ENCODE data around the gene ALG12.

Gene ALG12

GRCh38 chr22:49958366-49958921, 40.2 kb upstream of the ALG12 start:
- DNase-seq (ENCODE audit: low read depth in 1 of 2, low spot score in 1 of 2), result no peak

- no peak for DNase-seq (ENCODE audit: low read depth in 1 of 2, low spot score in 1 of 2)
Observed at GRCh38 chr22:49957826-49958365, 39.7 kb upstream of the ALG12 start.

- no peak for DNase-seq (ENCODE audit: low read depth in 1 of 2, low spot score in 1 of 2)
Observed at GRCh38 chr22:49956914-49957825, 38.9 kb upstream of the ALG12 start.

- DNase-seq (ENCODE audit: low read depth in 1 of 2, low spot score in 1 of 2), result no peak
Observed at GRCh38 chr22:49956418-49956770, 38.2 kb upstream of the ALG12 start.

GRCh38 chr22:49955581-49956417, 37.6 kb upstream of the ALG12 start:
- DNase-seq (ENCODE audit: low read depth in 1 of 2, low spot score in 1 of 2), result no peak

- DNase-seq (ENCODE audit: low read depth in 1 of 2, low spot score in 1 of 2), result no peak
Observed at GRCh38 chr22:49954991-49955580, 36.8 kb upstream of the ALG12 start.

GRCh38 chr22:49954354-49954753, 36.1 kb upstream of the ALG12 start:
- no peak for DNase-seq (ENCODE audit: low read depth in 1 of 2, low spot score in 1 of 2)

GRCh38 chr22:49953680-49954344, 35.6 kb upstream of the ALG12 start:
- DNase-seq (ENCODE audit: low read depth in 1 of 2, low spot score in 1 of 2), result no peak

GRCh38 chr22:49953027-49953679, 34.9 kb upstream of the ALG12 start:
- no peak for DNase-seq (ENCODE audit: low read depth in 1 of 2, low spot score in 1 of 2)

- DNase-seq (ENCODE audit: low read depth in 1 of 2, low spot score in 1 of 2), result no peak
Observed at GRCh38 chr22:49951986-49952896, 34.0 kb upstream of the ALG12 start.

GRCh38 chr22:49951678-49951985, 33.4 kb upstream of the ALG12 start:
- DNase-seq (ENCODE audit: low read depth in 1 of 2, low spot score in 1 of 2), result no peak

- no peak for DNase-seq (ENCODE audit: low read depth in 1 of 2, low spot score in 1 of 2)
Observed at GRCh38 chr22:49951000-49951677, 32.9 kb upstream of the ALG12 start.

GRCh38 chr22:49950396-49950994, 32.3 kb upstream of the ALG12 start:
- DNase-seq (ENCODE audit: low read depth in 1 of 2, low spot score in 1 of 2), result no peak

GRCh38 chr22:49949914-49950292, 31.7 kb upstream of the ALG12 start:
- no peak for DNase-seq (ENCODE audit: low read depth in 1 of 2, low spot score in 1 of 2)

- no peak for DNase-seq (ENCODE audit: low read depth in 1 of 2, low spot score in 1 of 2)
Observed at GRCh38 chr22:49948958-49949913, 31.0 kb upstream of the ALG12 start.

GRCh38 chr22:49948116-49948957, 30.1 kb upstream of the ALG12 start:
- no peak for DNase-seq (ENCODE audit: low read depth in 1 of 2, low spot score in 1 of 2)
